ENCODE measurements around the gene KREMEN2. TPM values are rescaled to one million over a fixed set of nuclear protein-coding genes. Genes with fewer than 3 reads are reported as not detected.

The KREMEN2 gene
- total and polyA plus RNA-seq, 9 of the 15 experiments (the other 6 are each of a cell fraction or from before 2014, with no cell fraction given): 0.04 to 7.7 (median 1.5) TPM; not detected in 1

- peak in 1 of 3 experiments; percentile 9 for TF ChIP-seq YY1 (IDR thresholded peaks at IDR 0.05; ENCODE audit: borderline replicate concordance in 1 of 3, control insufficient read depth in 1 of 3, extremely low read depth in 1 of 3, insufficient read depth in 3 of 3, insufficient read length in 1 of 3, insufficient replicate concordance in 2 of 3, low read depth in 1 of 3, low read length in 2 of 3)
- no peak for TF ChIP-seq HDGF (IDR thresholded peaks at IDR 0.05)
- TF ChIP-seq REST (IDR thresholded peaks at IDR 0.05; ENCODE audit: borderline replicate concordance): no peak
- TF ChIP-seq REST (CRISPR knock-in tag; IDR thresholded peaks at IDR 0.05; ENCODE audit: low read depth): 0 out of 2 replicates have a peak, but pooled peaks have one; percentile 58
- TF ChIP-seq PHF8 (IDR thresholded peaks at IDR 0.05; ENCODE audit: borderline replicate concordance, low read length): peak; percentile 36; the same call in 1 of the 2 replicates
- peak; percentile 23 for TF ChIP-seq TAF1 (IDR thresholded peaks at IDR 0.05; ENCODE audit: control insufficient read depth, extremely low read depth, insufficient read depth, low read length, severe bottlenecking)
- TF ChIP-seq HMGN3 (IDR thresholded peaks at IDR 0.05; ENCODE audit: borderline replicate concordance, extremely low read depth, insufficient read length, low read depth, low read length): peak; percentile 24
- TF ChIP-seq MAZ (CRISPR knock-in tag; conservative IDR thresholded peaks at IDR 0.05 in 1 of 2, IDR thresholded peaks at IDR 0.05 in 1 of 2): peak in 1 of 2 experiments; percentile 69; a peak in 2 of 4 replicates
- no peak for TF ChIP-seq PTTG1 (tag; IDR thresholded peaks at IDR 0.05; ENCODE audit: low read depth)
- peak; percentile 45; the same call in 1 of the 2 replicates for TF ChIP-seq ZFX (CRISPR knock-in tag; IDR thresholded peaks at IDR 0.05)
- no peak for TF ChIP-seq SRSF1 (IDR thresholded peaks at IDR 0.05; ENCODE audit: low read depth, low read length)
- TF ChIP-seq ID3 (CRISPR knock-in tag; IDR thresholded peaks at IDR 0.05): no peak
- TF ChIP-seq ID3 (tag; IDR thresholded peaks at IDR 0.05): peak; percentile 27; the same call in 1 of the 2 replicates
- TF ChIP-seq ZBTB26 (CRISPR knock-in tag; IDR thresholded peaks at IDR 0.05): no peak
Measured at GRCh38 chr16:2964475-2965336, 631 bp downstream of the KREMEN2 start (continued).

Measured in K562 (cell line).